Endothelial cell of umbilical vein (primary cell): Measurements from ENCODE around the gene PSMD13. TPM values are rescaled to one million over a fixed set of nuclear protein-coding genes. Genes with fewer than 3 reads are reported as not detected.

Experiments used
- BruUV-seq: library from RNA; stranded (reverse); fragments of 400-500 nt; replicated peaks from 2 replicates; lab custom pipeline; 2021; lab: Mats Ljungman, UMichigan
- CTCF ChIA-PET: fragments of 300-600, 350-600 bp; sonication (Branson Sonifier 250); formaldehyde crosslinking; loops from one replicate; lab custom pipeline; 2021; ENCODE audit warnings: antibody characterized with exemption, inconsistent platforms; lab: Charles Lee
- POLR2A ChIA-PET: fragments of 300-600, 350-600 bp; sonication (Branson Sonifier 250); formaldehyde crosslinking; loops from one replicate; lab custom pipeline; 2021; ENCODE audit warnings: antibody characterized with exemption, inconsistent platforms; lab: Charles Lee
- DNase-seq: peaks from one replicate; pipeline ENCODE4 v3.0.0-alpha.2; 2011; ENCODE audit warnings: low read depth, low spot score
- FAIRE-seq: peaks from 2 replicates; lab custom pipeline; 2011; peaks lifted over from hg19 to GRCh38; lab: Jason Lieb, UNC
- H2AFZ ChIP-seq: 2 replicates; pipeline ENCODE4 v1.6.0; 2012; ENCODE audit warnings: low read depth, low read length, control low read depth, inconsistent platforms
- H3K27ac ChIP-seq: 2 replicates; pipeline ENCODE4 v1.5.1; 2011; ENCODE audit warnings: low read depth, mild to moderate bottlenecking, control low read depth, low read length, moderate library complexity; ENCODE audit not compliant: insufficient read depth
- H3K27me3 ChIP-seq, 2 experiments: 2 replicates each; pipeline versions ENCODE4 v1.6.0 to v1.6.1; 2011; ENCODE audit warnings: low read length in 2 of 2, mixed read lengths in 1 of 2; ENCODE audit not compliant: control insufficient read depth in 2 of 2, insufficient read depth in 2 of 2
- H3K36me3 ChIP-seq, 2 experiments: 2 replicates in 1 of 2; 3 replicates in 1 of 2; pipeline ENCODE4 v1.5.1; 2011; ENCODE audit warnings: low read length in 2 of 2, mild to moderate bottlenecking in 1 of 2, moderate library complexity in 1 of 2; ENCODE audit not compliant: control insufficient read depth in 2 of 2, insufficient read depth in 2 of 2; ENCODE audit errors: extremely low read depth in 1 of 2
- H3K4me1 ChIP-seq: 3 replicates; pipeline ENCODE4 v1.5.1; 2011; ENCODE audit warnings: mild to moderate bottlenecking, low read length; ENCODE audit not compliant: control insufficient read depth, insufficient read depth; ENCODE audit errors: extremely low read depth
- H3K4me2 ChIP-seq: 2 replicates; pipeline ENCODE4 v1.6.1; 2011; ENCODE audit warnings: low read length, control low read depth, mixed read lengths; ENCODE audit not compliant: insufficient read depth
- H3K4me3 ChIP-seq, 3 experiments: fragments of 200-600 bp in 1 of 3; sonication (generic), shearing (Covaris generic) in 1 of 3; replicated peaks in 1 of 3; 2 replicates each; pipeline ENCODE4 v1.5.1; 2011 to 2016; ENCODE audit warnings: control low read depth in 3 of 3, low read length in 3 of 3, mild to moderate bottlenecking in 2 of 3, inconsistent platforms in 1 of 3, low read depth in 1 of 3, moderate library complexity in 1 of 3; ENCODE audit not compliant: insufficient read depth in 1 of 3
- H3K79me2 ChIP-seq: 2 replicates; pipeline ENCODE4 v1.6.0; 2012; ENCODE audit warnings: low read length, inconsistent platforms; ENCODE audit not compliant: control insufficient read depth, insufficient read depth
- H3K9ac ChIP-seq: replicated peaks from 2 replicates; pipeline ENCODE3; 2011; ENCODE audit warnings: low read length, control low read depth; ENCODE audit not compliant: insufficient read depth; ENCODE audit errors: extremely low read depth
- H3K9me1 ChIP-seq: replicated peaks from 3 replicates; pipeline ENCODE4 v1.6.0; 2011; ENCODE audit warnings: mild to moderate bottlenecking, low read length; ENCODE audit not compliant: control insufficient read depth, insufficient read depth; ENCODE audit errors: extremely low read depth
- H3K9me3 ChIP-seq: replicated peaks from 2 replicates; pipeline ENCODE4 v1.5.1; 2012; ENCODE audit warnings: low read length, inconsistent platforms; ENCODE audit not compliant: control insufficient read depth, insufficient read depth
- H4K20me1 ChIP-seq: replicated peaks from 2 replicates; pipeline ENCODE3; 2011; ENCODE audit warnings: mild to moderate bottlenecking, low read length; ENCODE audit not compliant: control insufficient read depth, insufficient read depth; ENCODE audit errors: extremely low read depth
- GATA2 ChIP-seq: IDR thresholded peaks from 2 replicates; pipeline ENCODE4 v1.7.0; 2011; ENCODE audit warnings: low read depth, mild to moderate bottlenecking, moderate library complexity, mixed read lengths, low read length; ENCODE audit not compliant: insufficient read length, insufficient read depth
- MYC ChIP-seq: IDR thresholded peaks from one replicate; pipeline ENCODE4 v1.6.1; 2011; ENCODE audit warnings: mild to moderate bottlenecking, low read depth, low read length
- POLR2A ChIP-seq: IDR thresholded peaks from 2 replicates; pipeline ENCODE4 v1.6.1; 2012; ENCODE audit warnings: low read depth, mild to moderate bottlenecking, control low read depth, low read length
- POLR2AphosphoS5 ChIP-seq: IDR thresholded peaks from 2 replicates; pipeline ENCODE4 v1.6.1; 2012; ENCODE audit warnings: low read depth, mild to moderate bottlenecking, control low read depth, low read length, moderate library complexity; ENCODE audit not compliant: insufficient read depth
- dilution Hi-C: fragments of 300-500 bp; cut with MboI; formaldehyde crosslinking; loops from one replicate; pipeline ENCODE4 v1.15.0; 2019; ENCODE audit warnings: low sequenced_read_pairs; ENCODE audit not compliant: extremely low pct_ligation_motif_present
- intact Hi-C: fragments of 100-400 bp; cut with micrococcal nuclease; formaldehyde crosslinking; loops from one replicate; pipeline ENCODE4 v1.10.0; 2022
- polyA plus RNA-seq, 4 experiments: library from polyadenylated mRNA; depleted of rRNA in 3 of 4; stranded (reverse) in 3 of 4; unstranded in 1 of 4; fragments of >200 nt; gene quantifications; 2 replicates each; pipeline versions ENCODE4 v1.2.1 to v1.2.3, GENCODE V29; 2011 to 2012; ENCODE audit warnings: missing spikeins in 1 of 4
- total RNA-seq: library from RNA; stranded (reverse); gene quantifications from 2 replicates; pipeline ENCODE4 v1.2.3, GENCODE V29; 2021
- TF ChIP-seq, protein P1 (sequence below), 2 donors: IDR thresholded peaks; 1 replicate in 1 of 2; 2 replicates in 1 of 2; pipeline ENCODE4 v1.5.1; 2011; ENCODE audit warnings: low read length in 2 of 2, mild to moderate bottlenecking in 2 of 2, moderate library complexity in 2 of 2, control low read depth in 1 of 2, inconsistent platforms in 1 of 2, low read depth in 1 of 2; ENCODE audit not compliant: insufficient read depth in 1 of 2; ENCODE audit errors: extremely low read depth in 1 of 2
- TF ChIP-seq, protein P2 (sequence below): IDR thresholded peaks from 2 replicates; pipeline ENCODE4 v1.6.1; 2011; ENCODE audit not compliant: insufficient read depth, insufficient read length

The PSMD13 gene
- total and polyA plus RNA-seq, 2 donors (not counting 3 experiments of a cell fraction or from before 2014, with no cell fraction given): 168 to 214 TPM

DNA sequence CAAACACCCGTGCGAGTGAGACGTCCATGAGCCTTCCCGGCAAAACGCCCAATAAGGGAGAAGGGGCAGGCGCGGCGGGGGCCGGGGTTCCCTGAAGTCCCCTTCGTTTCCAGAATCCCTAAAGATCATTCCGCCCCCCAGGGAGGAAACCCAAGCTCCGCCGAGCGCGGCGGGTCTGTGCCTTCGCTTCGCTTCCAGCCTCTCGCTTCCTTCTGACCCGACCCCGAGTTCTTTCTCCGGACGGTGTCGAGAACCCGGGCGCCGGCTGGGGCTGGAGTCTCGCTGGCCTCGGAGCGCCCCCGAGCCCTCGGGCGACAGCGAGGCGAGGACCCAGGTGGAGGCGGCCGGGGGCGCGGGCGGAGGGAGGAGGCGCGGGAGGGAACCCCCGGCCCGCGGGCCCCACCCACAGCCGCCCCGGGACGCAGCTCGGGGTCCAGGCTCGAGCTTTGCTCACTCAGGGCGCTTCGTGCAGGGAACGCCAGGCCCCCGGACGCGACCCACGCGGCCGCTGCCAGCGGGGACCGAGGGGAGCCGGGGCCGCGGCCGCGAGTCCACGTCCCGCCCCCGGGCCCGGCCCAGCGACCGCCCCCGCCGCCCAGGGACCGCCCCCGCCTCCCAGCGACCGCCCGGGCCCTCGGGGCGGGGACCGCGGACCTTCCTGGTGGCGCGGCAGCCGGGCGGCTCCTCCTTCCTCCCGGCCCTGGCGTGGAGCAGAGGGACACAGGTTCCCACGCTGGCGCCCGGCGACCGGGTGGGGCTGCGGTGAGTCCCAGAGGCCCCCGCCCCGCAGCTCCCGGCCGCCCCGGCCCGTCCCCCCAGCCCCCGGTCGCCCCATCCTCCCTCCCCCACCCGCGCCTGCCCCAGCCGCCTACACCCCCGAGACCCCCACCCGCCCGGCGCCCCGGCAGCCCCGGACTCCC lies 52.0 kb downstream of the PSMD13 start, which contains the start of gene PGGHG:
PGGHG (plus strand) TSS at position 649 of the 920 bp plus-strand sequence. CDS start 691 bp downstream, outside the sequence.
- peak within 1 kb of the TSS; percentile 83 for H2AFZ ChIP-seq
- H3K4me3 ChIP-seq: peak within 1 kb of the TSS; percentile 4 to 58 (median 7)
- ChIA-PET POLR2A (no interaction called here), CTCF (interaction anchor here (1.5 to 2.2 kb wide), 2 partner anchors 17 to 38 kb away, joined by 3 to 11 read pairs; no protein-coding TSS in a partner anchor)
- H3K79me2 ChIP-seq: no peaks in the 10 kb centered on the region
- no TSS peak for BruUV-seq
- no peak for TF ChIP-seq MYC
- TF ChIP-seq, protein P1, sequence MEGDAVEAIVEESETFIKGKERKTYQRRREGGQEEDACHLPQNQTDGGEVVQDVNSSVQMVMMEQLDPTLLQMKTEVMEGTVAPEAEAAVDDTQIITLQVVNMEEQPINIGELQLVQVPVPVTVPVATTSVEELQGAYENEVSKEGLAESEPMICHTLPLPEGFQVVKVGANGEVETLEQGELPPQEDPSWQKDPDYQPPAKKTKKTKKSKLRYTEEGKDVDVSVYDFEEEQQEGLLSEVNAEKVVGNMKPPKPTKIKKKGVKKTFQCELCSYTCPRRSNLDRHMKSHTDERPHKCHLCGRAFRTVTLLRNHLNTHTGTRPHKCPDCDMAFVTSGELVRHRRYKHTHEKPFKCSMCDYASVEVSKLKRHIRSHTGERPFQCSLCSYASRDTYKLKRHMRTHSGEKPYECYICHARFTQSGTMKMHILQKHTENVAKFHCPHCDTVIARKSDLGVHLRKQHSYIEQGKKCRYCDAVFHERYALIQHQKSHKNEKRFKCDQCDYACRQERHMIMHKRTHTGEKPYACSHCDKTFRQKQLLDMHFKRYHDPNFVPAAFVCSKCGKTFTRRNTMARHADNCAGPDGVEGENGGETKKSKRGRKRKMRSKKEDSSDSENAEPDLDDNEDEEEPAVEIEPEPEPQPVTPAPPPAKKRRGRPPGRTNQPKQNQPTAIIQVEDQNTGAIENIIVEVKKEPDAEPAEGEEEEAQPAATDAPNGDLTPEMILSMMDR (IDR thresholded peaks at IDR 0.05; ENCODE audit: extremely low read depth in 1 of 2, insufficient read depth in 1 of 2, low read depth in 1 of 2, low read length in 2 of 2): no peak
- TF ChIP-seq GATA2: no peak
- peak; percentile 45 for TF ChIP-seq POLR2AphosphoS5
- TF ChIP-seq, protein P2, sequence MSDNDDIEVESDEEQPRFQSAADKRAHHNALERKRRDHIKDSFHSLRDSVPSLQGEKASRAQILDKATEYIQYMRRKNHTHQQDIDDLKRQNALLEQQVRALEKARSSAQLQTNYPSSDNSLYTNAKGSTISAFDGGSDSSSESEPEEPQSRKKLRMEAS: no peak
- peak; percentile 24 for TF ChIP-seq POLR2A
- no peaks in the 10 kb centered on the region for H4K20me1 ChIP-seq
- H3K27me3 ChIP-seq: peaks cover 8% of the 10 kb centered on the region in 2 experiments
- FAIRE-seq (no peak), DNase-seq (no peak)
- no peak within 1 kb of the TSS for H3K27ac ChIP-seq
- H3K9me3 ChIP-seq: no peaks in the 10 kb centered on the region
- no peaks in the 10 kb centered on the region for H3K9me1 ChIP-seq
- H3K36me3 ChIP-seq: peaks cover 0 to 5% of the 10 kb centered on the region in 2 experiments
- intact Hi-C loops (no loop called here), dilution Hi-C loops (no loop called here)
- peaks cover 3% of the 10 kb centered on the region for H3K4me1 ChIP-seq
- H3K9ac ChIP-seq: no peak within 1 kb of the TSS
- peak within 1 kb of the TSS; percentile 11 for H3K4me2 ChIP-seq
